ENCODE results near the gene ZNF773.

- TF ChIP-seq CTCF (IDR thresholded peaks at IDR 0.05) (no peak), POLR2A (IDR thresholded peaks at IDR 0.05; ENCODE audit: low read depth) (no peak), POLR2AphosphoS5 (IDR thresholded peaks at IDR 0.05) (no peak), EP300 (IDR thresholded peaks at IDR 0.05) (no peak)
These were observed 38.3 kb downstream of the ZNF773 start for GRCh38 chr19:57537953-57538547.
